ENCODE results near the gene COL4A6.

Gene COL4A6

DNA sequence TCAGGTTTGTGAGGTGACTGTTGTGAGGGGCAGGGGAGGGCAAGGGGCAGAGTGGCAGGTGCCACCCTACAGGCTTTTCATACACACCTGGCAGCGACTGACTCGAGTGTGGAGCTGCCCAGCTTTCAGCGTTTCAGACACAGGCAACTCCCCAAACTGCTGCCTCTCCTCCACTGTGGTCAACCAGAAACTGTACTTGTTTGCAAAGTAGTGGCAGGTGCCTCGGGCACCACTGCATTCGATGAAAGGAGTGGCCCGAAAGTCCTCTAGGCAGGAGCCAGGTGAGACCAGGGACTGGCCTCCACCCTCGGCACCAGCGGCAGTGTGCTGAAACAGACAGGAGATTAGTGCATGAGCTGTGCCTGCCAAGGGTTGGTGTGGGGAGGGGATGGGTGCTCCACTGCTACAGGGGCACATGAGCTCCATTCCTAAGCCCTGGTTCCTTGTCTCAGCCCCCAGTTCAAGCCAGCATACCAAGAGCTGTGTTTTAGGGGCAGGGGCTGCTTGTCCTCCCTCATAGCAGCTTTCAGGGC, 281.2 kb downstream of the COL4A6 start:
- DNase-seq, result no peak

DNA sequence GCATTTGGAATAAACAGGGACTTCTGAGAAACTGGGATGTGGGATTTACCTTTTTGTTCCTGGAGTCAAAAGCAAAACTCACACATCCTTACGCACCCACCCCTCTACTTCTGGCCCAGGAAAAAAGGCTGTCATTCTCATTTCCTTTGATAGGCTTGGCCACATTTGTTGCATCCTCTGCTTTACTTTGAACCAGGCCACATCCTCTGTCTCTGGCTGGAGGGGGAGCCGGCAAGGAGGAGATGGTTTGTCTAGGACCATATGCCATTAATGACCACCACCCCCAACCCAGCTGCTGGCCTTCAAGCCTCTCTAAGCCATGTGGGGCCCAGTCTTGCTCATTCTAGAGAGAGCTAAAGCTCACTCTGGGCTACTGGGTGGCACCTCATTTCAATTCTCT, 282.1 kb downstream of the COL4A6 start:
- DNase-seq, result no peak

DNA sequence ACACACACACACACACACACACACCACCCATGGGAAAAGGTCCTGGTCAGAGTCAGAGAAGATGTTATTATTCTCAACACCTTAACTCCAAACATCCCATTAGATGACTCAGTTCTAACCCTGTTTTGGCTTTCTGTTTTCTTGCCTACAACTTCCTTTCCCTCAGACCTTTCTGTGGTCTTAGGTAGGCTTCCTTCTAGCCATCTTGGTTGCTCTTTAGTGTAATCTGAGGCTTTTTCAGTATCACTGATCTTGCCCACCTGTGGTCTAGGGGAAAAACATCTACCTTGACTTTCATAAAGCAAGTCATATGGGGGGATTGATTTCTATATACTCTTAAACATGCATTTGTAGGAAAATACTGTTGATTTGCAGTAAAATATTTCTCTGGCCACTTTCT, 289.7 kb downstream of the COL4A6 start:
- DNase-seq, result no peak

DNA sequence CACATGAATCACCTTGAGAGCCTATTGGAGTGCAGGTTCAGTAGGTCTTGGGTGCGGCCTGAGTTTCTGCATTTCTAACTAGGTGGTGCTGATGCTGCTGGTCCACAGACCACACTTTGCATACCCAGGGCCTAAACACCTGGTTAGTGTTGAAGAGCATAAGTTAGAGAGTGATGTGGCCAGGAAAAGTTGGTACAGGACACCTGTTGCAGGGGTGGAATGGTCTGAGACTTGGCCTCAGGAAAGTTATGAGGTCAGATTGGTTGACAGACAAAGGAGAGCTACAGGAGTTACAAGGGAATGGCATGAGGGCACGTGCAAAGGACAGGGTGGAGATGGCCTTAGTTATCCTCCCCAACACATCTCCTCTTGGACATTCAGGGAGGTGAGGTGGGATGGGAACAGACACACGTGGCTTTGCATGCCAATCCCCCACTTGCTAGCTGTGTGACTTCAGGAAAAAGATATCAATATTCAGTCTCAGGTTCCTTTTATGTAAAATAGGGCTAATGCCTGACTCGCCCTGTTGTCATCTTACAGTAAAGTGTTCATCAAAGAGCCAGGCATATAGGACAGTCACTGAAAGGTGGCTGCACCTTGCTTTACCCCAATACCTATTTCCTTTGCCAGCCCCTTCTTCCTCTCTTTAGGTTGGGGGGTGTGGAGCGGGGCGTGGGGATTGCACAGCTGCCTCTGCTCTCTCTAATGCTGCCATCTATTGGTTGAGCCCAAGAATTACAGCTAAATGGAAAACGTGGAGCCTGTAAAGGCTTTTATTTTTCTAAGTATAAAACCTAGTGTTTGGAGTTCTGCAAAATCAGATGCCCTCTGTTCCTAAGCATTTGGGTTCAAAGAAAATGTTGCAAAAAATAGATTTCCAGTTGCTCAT, 299.2 kb downstream of the COL4A6 start:
- no peak for DNase-seq

DNA sequence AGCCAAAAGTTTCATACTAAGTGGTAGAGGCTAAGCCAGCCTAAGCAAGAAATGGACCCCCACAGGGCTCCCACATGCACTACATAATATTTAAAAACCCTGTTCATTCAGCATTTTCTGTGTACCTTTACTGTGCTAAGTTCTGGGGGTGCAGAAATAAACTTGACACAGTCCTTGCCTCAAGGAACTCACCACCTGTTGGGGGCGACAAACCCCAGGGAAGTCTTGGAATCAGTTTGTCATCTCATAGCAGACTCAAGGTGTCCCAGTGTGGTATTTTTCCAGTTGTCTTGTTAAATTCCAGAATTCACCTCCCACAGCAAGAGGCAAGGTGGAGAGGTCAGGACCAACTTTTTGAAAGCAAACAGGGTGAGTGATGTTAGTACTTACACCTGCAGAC, 303.5 kb downstream of the COL4A6 start:
- no peak for DNase-seq

DNA sequence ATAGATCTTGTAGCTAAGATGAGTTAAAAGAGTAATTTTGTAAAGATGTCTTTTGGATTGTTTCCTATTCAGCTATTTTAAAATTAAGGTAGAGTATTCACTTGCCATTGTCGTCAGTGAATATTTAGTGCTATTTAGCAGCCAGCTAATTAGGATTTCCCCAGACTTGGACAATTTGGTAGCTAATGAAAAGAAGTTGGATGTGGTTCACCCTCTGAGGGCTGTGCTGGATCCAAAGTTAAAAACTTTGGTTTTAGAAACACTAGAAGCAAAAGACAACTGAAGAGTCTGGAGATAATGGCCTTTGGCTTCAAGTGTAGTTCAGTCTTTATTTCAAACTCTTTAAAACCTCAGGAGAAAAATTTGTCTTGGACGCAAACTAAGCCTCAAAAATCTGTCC, 305.3 kb downstream of the COL4A6 start:
- DNase-seq, result no peak

DNA sequence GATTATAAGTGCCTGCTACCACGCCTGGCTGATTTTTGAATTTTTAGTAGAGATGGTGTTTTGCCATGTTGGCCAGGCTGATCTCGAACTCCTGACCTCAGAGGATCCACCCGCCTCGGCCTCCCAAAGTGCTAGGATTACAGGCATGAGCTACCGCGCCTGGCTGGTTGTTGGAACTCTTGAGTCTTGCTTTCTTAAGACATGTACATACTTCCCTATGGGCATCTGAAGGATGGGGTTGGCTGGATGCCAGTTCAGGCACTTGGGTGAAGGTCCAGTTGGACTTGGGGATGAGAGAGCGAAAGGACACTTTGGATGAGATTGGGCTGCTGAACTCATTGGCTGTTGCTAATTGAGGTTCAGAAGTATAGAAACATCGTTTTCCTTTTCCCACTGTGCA, 306.2 kb downstream of the COL4A6 start:
- DNase-seq, result no peak

DNA sequence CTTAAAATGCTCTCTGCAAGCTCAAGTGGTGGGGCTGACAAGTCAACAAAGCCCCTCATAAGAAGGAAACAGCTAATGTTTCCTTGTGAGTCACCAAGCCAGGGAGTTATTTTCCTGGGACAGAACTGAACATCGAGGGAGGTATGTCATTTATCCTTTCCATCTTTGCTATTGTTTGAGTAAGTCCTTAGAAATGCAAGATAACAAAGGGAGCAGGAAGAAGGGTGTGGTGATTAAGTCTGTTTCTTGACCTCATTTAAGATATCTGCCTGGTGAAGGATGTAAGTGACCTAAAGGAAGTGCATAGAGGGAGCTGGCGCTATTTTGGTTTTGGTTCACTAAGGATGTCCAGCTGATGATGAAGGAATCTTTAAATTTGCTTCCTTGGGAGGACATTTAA, 306.8 kb downstream of the COL4A6 start:
- DNase-seq, result peak; percentile 10

DNA sequence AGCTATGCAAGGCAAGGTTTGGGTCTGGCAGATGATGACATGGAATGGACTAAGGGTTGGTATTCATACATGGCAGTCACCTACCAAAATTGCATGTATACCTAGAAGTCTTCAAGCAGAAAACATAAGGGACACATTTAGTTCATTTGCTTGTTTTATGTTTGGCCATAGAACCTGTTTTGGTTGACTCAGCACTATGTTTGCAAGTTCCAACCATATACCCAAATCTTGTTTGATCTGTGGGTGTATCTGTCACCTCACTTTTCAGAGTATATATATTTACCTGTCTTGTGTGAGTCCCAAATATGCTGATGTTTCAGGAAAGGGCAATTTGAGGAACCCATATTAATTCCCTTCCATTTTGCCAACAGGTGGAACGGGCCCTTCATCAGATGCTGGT, 307.3 kb downstream of the COL4A6 start:
- DNase-seq, result no peak

DNA sequence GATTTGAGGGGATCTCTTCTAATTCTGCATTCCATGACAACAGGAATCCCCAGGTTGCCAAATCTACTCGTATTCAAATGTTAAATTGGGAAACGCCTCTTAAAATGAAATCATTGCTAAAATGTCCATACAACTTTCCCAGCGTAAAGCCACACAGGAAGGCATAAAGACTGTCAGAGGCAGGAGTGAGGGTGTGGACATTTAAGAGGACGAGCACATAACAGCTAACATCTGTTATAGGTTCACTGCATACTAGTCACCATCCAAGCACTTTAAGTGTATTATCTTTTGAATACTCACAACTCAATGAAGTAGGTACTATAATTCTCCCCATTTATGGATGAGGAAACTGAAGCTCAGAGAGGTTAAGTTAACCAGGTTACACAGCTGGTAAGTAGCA, 311.1 kb downstream of the COL4A6 start:
- no peak for DNase-seq

DNA sequence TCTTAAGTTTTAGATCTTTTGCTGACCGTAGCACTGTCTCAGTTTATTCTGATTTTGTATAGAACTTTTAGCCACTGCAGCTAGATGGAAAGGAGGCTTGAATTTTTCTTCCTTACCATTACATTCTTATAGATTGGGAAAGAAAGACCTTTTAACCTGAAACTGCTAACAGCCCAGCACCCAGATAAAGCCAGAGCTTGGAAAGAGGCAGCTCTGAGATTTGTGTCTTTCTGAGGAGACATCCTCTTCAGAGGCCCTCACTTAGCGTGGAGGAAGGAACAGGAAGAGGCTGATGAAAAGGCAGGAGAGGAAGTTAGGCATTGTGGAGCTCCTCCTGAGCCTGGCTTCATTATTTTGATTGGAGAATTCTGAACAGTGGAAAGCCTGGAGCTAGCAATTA, 311.6 kb downstream of the COL4A6 start:
- no peak for DNase-seq

DNA sequence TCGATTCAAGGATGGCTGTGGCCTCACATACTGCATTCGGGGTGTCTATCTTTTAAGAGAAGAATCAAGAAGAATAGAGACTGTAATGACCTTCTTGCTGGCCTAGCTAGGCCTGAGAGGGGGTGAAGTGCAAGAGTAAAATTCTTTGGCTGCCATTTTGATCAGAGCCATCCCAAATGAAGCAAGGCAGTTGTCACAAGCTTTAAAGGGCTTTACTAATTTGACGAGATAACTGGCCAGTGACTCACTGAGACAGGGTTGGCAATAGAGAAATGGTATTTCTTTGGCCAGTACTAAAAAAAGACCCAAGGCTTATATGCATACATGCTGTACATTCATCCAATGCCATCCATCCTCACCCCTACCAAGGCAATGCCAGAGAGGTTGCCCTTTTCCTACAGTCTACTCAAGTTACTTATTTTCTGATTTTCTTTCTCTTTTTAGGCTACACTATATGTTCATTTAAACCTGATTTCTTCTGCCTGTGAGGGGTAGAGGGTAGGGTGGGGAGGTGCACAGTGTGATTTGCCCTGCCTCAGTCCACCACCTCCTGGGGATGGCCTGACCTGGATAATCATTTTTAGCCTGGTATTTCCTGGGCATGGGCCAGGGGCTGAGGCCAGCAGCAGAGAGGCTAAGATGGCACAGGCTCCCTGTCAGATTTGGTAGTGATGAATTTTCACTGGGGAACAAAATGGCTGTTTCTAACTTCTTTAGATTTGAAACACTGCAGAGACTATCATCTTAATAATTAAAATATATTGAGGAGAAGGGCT, 314.4 kb downstream of the COL4A6 start:
- DNase-seq, result no peak

DNA sequence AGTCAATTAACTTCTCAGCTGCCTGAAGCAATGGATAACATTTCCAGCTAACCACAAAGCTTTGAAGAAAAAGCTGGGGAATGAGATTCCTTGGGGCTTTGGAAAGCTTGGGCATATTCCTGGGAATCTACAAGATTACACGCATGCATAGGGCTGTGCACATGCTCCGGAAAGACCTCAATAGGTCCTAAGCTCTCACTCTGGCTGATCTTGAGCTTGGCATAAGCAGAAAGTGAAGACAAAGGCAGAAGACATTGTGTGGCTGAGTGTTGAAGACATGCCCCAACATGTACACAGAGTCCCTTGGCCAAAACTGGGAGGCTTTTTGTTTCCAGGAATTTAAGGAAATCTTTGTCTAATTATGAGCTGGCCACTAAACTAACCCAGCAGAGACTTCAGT, 315.5 kb downstream of the COL4A6 start:
- DNase-seq, result peak; percentile 62

DNA sequence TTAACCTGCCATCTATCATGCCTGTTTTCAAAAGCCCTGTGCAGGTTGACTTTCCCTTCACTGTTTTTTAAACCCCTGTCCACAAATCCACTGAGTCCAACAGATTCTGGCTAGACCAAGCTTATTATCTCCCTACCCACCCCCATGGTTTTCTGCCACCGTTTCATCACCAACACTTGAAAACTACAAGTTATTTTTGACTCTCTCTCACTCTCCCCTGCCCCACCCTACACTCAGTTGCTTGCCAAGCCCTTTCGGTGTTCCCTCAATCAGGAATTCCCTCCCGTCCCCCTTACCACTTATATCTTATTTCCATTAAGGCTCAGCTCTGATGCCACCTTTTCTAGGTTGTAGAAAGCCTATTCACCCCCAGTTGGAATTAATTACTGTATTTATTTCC, 316.9 kb downstream of the COL4A6 start:
- no peak for DNase-seq

DNA sequence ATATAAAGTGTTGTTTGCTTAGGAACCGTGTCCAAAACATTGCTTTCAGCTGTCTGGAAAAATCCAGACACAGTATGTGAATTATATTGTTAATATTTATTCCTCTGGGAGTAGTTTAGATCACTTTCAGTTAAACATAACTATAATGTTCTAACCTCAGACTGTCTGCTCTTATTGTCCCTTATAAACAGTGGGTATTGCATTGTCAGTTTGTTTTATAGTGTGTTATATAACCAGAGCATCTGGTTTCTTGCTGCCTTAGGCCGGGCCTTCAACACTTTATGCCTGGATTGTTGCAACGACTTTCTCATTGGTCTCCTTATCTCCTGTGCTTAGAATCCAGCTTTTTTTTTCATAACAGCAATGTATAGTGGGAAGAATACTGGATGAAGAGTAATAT, 320.2 kb downstream of the COL4A6 start:
- DNase-seq, result no peak

DNA sequence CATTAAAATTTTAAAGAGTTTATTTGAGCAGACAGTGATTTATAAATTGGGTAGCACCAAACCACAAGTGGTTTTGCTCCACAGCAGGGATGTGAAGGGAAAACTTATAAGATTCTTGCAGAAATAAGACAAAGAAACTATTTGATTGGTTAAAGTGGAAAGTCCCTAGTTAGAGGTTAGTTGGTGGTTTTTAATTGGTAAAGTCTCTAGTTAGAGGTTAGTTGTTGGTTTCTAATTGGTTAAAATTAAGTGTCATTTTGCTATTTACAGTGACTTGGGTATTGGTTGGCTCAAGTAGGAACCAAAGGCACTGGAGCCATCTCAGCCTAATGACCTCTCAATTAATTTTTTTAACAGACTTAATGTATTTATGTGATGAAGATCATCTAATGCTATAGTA, 323.7 kb downstream of the COL4A6 start:
- DNase-seq, result no peak
